Measurements from ENCODE around the gene ZNF132. TPM values are rescaled to one million over a fixed set of nuclear protein-coding genes. Genes with fewer than 3 reads are reported as not detected.

Gene ZNF132
- total RNA-seq, 2 donors from 2014 or later: 2.6 to 5.8 TPM

DNA sequence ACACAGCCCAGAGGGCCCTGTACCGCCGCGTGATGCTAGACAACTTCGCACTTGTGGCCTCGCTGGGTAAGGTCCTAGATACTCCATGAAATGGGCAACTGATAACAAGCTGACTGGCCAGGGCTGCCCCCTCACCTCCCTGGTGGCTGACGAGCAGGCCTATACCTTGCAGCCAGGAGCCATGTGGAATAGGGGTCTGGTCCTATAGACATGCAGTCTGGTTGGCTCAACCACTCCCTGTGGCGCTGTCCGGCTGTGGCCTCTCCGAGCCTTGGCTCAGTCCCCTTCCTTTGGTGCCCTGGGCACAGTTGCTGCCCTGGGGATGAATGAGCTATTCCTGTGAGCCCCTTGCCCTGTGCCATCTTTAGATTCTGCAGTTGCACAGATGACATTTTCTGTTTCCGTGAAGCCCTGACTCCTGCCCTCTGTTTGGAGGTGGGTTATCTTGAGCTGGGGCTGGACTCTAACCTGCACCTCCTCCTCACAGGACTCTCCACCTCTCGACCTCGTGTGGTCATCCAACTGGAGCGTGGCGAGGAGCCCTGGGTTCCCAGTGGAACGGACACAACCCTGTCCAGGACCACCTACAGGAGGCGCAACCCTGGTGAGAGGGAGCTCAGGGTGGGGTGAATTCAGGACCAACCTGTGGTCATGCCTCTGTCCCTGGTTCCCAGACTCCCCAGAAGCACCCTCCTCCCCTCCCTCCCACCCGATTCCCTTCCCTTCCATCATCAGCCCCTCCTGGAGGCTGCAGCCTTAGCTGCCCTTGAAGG lies 29.5 kb upstream of the ZNF132 start:
- Histone ChIP-seq H3K9ac (ENCODE audit: low read depth in 2 of 2, low read length in 2 of 2) (no peak overlapping the region), H3K27me3 (no peaks in the 10 kb centered on the region), H3K4me3 (no peak overlapping the region), H3K27ac (no peak overlapping the region), H3K4me1 (no peaks in the 10 kb centered on the region), H3K9me3 (no peaks in the 10 kb centered on the region), H3K36me3 (peaks cover 4% of the 10 kb centered on the region)
- intact Hi-C loops (cut with DNase I): no loop called here
- DNase-seq: no peak
- TF ChIP-seq, protein P1, sequence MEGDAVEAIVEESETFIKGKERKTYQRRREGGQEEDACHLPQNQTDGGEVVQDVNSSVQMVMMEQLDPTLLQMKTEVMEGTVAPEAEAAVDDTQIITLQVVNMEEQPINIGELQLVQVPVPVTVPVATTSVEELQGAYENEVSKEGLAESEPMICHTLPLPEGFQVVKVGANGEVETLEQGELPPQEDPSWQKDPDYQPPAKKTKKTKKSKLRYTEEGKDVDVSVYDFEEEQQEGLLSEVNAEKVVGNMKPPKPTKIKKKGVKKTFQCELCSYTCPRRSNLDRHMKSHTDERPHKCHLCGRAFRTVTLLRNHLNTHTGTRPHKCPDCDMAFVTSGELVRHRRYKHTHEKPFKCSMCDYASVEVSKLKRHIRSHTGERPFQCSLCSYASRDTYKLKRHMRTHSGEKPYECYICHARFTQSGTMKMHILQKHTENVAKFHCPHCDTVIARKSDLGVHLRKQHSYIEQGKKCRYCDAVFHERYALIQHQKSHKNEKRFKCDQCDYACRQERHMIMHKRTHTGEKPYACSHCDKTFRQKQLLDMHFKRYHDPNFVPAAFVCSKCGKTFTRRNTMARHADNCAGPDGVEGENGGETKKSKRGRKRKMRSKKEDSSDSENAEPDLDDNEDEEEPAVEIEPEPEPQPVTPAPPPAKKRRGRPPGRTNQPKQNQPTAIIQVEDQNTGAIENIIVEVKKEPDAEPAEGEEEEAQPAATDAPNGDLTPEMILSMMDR (IDR thresholded peaks at IDR 0.05): no peak

DNA sequence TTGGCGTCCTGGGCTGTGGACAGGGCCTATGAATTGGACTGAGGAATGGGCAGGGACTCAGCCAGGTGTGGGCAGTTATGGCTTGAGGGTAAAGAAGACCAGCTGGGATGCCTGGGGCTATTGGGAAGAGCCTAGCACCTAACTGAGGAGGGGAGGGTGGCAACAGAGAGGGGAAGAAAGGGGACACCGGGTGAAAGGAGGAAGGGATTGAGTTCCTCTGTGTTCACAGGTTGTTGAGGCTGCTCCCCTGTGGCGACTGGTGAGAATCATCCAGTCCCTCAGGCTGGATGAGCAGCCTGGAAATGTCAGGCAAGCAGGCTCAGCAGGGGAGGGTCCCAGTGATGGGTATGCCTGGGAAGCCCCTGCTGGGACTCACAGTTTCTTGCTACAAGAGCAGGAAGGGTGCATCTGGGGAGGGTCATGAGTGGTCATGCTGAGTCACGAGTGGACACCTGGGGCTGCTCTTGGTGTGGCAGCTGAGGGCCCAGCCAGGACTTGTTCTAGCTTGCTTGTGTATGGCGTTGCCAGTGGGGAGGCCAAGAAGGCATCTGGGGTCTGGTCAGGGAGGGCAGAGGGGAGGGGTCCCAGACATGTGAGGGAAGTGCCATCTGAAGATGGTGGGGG lies 28.4 kb upstream of the ZNF132 start:
- H3K9ac ChIP-seq (ENCODE audit: low read depth in 2 of 2, low read length in 2 of 2): no peak overlapping the region
- intact Hi-C loops (cut with DNase I): no loop called here
- no peaks in the 10 kb centered on the region for H3K4me1 ChIP-seq
- TF ChIP-seq, protein P1 (IDR thresholded peaks at IDR 0.05): no peak
- peaks cover 4% of the 10 kb centered on the region for H3K36me3 ChIP-seq
- DNase-seq: no peak
- H3K4me3 ChIP-seq: no peak overlapping the region
- H3K27ac ChIP-seq: no peak overlapping the region
- no peaks in the 10 kb centered on the region for H3K27me3 ChIP-seq
- H3K9me3 ChIP-seq: no peaks in the 10 kb centered on the region

DNA sequence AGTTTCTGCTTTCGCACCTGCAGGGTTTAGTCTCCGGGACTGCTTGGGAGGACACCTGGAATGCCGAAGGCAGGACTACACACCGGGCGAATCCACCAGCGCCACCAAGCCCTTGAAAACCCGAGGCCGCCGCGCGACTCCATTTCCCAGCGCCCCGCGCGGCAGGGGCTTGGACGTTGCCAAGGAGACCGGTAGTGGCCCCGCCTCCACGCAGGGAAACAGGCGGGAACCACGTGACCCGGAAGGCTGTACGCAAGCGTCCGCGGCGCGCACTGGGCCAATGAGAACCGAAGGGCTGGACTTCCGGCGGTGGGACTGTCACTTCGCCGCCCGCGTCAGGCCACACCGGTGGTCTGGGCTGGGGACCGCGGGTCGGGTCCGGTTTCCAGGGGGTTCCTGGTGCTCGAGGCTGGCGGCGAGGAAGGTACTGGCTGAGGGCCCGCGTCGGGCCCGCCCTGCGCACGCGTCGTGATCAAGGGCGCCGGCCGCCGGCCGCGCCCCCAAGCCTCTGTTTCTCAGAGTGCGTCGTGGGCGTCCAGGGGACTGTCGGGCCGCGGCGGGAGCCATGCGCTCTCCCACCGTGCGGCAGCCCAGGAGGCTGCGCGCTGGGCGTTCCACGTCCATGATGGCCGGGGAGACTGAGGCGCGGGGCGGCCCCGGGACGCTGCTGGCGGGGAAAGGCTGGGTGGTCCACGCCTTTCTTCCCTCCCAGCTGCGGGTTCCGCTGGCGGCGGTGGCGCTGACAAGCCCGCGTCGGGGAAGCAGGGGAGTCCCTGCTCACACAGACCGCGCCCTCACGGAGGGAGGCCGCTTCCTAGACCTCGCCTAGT lies 27.0 kb upstream of the ZNF132 start, which contains the start of gene ZNF324:
Gene ZNF324 (plus strand): TSS at position 321 of the 830 bp plus-strand sequence. CDS start 2,106 bp downstream, outside the sequence.
- intact Hi-C loops (cut with DNase I): no loop called here
- Histone ChIP-seq H3K9ac (ENCODE audit: low read depth in 2 of 2, low read length in 2 of 2) (peak within 1 kb of the TSS; percentile 71 to 96), H3K27me3 (no peaks in the 10 kb centered on the region), H3K36me3 (peaks cover 4% of the 10 kb centered on the region), H3K9me3 (no peaks in the 10 kb centered on the region), H3K4me3 (peak within 1 kb of the TSS; percentile 69), H3K4me1 (no peaks in the 10 kb centered on the region), H3K27ac (no peak within 1 kb of the TSS)
- TF ChIP-seq, protein P1 (IDR thresholded peaks at IDR 0.05): no peak
- peak; percentile 99 for DNase-seq

DNA sequence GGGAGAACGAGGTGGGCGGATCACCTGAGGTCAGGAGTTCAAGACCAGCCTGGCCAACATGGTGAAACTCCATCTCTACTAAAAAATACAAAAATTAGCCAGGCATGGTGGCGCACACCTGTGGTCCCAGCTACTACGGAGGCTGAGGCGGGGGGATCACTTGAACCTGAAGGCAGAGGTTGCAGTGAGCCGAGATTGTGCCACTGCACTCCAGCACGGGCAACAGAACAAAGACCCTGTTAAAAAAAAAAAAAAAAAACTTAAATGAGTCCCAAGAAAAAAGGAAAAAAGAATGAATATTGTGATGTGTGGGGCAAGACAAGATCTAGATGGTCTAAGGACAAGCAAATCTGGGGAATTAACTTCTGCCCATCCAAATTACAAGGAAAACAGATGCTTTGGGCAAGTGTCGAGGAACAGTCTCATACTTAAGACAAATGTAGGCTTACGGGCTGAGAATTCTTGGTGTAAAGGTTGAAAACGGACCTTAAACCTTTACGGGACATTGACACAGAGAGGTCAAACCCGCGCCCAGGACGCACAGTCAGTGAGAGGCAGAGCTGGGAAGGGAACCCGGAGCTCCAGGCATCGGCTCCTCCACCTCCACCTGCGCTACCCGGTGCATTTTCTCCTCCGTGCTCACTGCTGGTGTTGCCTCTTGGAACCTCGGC lies 26.3 kb upstream of the ZNF132 start:
- intact Hi-C loops (cut with DNase I): no loop called here
- peaks cover 4% of the 10 kb centered on the region for H3K36me3 ChIP-seq
- TF ChIP-seq, protein P1 (IDR thresholded peaks at IDR 0.05): no peak
- DNase-seq: no peak
- peak overlapping the region; percentile 46 to 65 for H3K9ac ChIP-seq (ENCODE audit: low read depth in 2 of 2, low read length in 2 of 2)
- peak overlapping the region; percentile 69 for H3K4me3 ChIP-seq
- H3K27me3 ChIP-seq: no peaks in the 10 kb centered on the region
- H3K9me3 ChIP-seq: no peaks in the 10 kb centered on the region
- no peaks in the 10 kb centered on the region for H3K4me1 ChIP-seq
- no peak overlapping the region for H3K27ac ChIP-seq

DNA sequence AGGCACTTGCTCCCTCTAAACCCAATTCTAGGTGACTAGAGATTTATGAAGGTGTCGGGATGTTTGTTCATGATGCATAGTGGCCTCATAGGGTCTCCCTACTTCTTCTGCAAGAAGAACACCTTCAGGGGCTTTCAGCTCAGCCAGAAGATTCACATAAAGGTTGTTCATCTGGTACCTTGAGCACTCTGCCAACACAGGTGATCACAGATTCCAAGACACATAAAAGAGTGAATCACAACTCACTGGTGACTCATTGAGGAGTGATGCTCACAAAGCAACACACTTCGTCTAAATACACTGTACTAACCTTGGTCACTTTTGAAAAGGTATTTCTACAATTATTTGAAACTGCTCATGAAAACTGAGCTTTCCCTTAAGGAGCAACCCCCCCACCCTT lies 20.1 kb upstream of the ZNF132 start:
- TF ChIP-seq, protein P1 (IDR thresholded peaks at IDR 0.05): no peak
- Histone ChIP-seq H3K27ac (no peak overlapping the region), H3K4me1 (no peaks in the 10 kb centered on the region), H3K9ac (ENCODE audit: low read depth in 2 of 2, low read length in 2 of 2) (no peak overlapping the region), H3K9me3 (no peaks in the 10 kb centered on the region), H3K4me3 (no peak overlapping the region), H3K27me3 (no peaks in the 10 kb centered on the region), H3K36me3 (no peaks in the 10 kb centered on the region)
- intact Hi-C loops (cut with DNase I): no loop called here
- no peak for DNase-seq
